ENCODE results near the gene KRTAP17-1.
"Not testable (repeated sequence)": the region's sequence is repeated elsewhere in the genome, so short reads cannot be mapped to it uniquely, and the experiment has no call there.

The KRTAP17-1 gene

GRCh38 chr17:41302981-41303380 lies 12.5 kb downstream of the KRTAP17-1 start:
- DNase-seq, result no peak

DNA sequence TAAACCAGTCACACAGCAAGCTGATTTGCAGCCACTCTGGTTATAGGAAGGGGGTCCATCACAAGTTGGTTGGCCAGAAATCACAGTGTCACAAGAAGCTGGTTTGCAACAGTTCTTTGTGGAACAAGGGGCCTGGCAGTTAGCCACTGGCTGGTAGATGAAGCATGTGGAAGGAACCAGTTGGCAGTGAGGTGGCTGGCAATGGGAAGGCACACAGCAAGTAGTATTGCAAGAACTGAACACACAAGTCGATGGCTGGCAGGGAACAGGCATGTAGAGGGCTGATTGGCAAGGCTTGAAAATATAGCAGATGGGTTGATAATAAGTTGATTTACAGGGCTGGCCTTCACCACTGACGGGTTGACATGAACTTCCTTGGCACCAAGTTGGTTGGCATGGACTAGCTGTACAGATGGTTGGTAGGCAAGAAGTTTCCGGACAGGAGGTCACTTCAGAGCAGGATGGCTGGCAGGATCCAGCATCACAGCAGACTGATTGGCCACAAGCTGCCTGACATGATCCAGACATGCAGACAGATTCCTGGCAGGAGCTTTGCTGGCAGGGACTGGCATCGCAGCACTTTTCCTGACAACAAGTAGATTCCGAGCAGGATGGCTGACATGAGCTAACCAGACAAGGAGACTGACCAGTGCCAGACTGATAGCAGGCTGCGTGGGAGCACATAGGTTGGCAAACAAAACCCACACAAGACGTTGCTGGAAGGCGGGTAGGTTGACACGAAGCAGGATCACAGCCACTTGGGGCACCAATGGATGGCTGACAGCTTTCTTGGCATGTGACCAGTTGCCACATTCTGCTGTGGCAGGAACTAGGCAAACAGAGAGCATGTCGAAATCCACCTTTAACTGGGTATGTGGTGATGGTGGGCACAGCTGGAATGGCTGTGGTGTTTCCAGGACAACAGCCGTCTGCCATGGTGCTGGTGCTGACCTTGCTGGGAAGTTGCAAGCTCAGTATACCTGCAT lies 13.3 kb downstream of the KRTAP17-1 start, which contains the start of gene KRTAP29-1:
Gene KRTAP29-1, minus strand, starts transcription at position 936 of the 986 bp plus-strand sequence. Its CDS starts 0 bp downstream, at position 936.
- DNase-seq, result peak in 3 of 4 experiments; percentile 36 to 50 (median 47)

GRCh38 chr17:41301204-41301790 lies 14.2 kb downstream of the KRTAP17-1 start:
- no peak for DNase-seq

GRCh38 chr17:41298458-41299135 lies 16.9 kb downstream of the KRTAP17-1 start:
- no peak for DNase-seq

- DNase-seq, result no peak
These were observed 18.7 kb downstream of the KRTAP17-1 start for GRCh38 chr17:41296846-41297245.

GRCh38 chr17:41294016-41294415 lies 21.5 kb downstream of the KRTAP17-1 start:
- DNase-seq, result no peak

DNA sequence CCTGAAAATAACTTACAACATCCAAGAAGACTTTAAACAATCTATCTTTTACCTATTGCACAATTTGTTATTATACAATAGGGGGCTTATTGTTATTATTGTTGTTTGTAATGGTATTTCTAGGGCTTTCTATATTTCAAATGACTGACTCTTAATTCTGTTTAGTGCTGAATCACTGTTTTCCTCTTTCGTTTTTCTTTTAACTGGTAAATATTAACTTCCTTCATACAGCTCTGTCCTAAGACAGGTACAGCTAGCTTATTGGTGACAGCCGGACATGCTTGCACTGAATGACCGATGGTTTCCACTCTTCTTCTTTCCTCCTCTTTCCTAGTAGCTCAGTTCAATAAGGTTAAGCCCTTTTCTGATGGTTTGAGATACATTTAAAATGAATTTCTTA lies 28.5 kb downstream of the KRTAP17-1 start:
- DNase-seq, result peak in 1 of 4 experiments; percentile 0

- peak in 3 of 4 experiments; percentile 33 to 60 (median 56) for DNase-seq
These were observed 31.0 kb downstream of the KRTAP17-1 start for GRCh38 chr17:41284546-41284945.

GRCh38 chr17:41284043-41284442 lies 31.5 kb downstream of the KRTAP17-1 start:
- no peak for DNase-seq

- DNase-seq, result no peak
These were observed 37.1 kb downstream of the KRTAP17-1 start for GRCh38 chr17:41278176-41278955.

- DNase-seq, result not testable (repeated sequence)
These were observed 39.8 kb downstream of the KRTAP17-1 start, which contains the start of gene KRTAP9-7 for GRCh38 chr17:41275648-41276190. Gene KRTAP9-7, plus strand, starts transcription at chr17:41275698. Its CDS starts 0 bp downstream, at chr17:41275698.

DNA sequence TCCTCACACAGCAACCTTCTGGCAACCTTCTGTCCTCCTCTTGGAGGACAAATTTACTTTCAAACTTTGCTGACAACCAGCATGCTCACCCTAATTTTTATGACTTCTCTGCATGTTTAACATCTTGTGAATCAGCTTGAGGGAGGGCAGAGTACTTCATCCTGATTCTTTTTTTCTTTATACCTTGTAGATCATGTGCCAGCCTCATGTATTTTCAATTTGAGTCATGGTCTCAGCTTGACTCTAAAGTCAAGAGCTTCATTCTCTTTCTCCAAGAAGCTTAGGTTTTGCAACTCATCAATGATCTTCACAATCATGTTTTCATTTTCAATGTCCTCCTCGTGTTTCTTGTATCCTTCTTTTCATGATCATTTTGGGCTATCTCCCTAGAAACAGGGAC lies 43.7 kb downstream of the KRTAP17-1 start:
- DNase-seq, result no peak

DNA sequence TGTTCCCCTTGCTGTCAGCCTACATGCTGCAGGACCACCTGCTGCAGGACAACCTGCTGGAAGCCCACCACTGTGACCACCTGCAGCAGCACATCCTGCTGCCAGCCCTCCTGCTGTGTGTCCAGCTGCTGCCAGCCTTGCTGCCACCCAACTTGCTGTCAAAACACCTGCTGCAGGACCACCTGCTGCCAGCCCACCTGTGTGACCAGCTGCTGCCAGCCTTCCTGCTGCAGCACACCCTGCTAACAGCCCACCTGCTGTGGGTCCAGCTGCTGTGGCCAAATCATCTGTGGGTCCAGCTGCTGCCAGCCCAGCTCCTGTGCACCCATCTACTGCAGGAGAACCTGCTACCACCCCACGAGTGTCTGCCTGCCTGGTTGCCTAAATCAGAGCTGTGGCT lies 44.2 kb downstream of the KRTAP17-1 start:
- DNase-seq, result not testable (repeated sequence)

- no peak for DNase-seq
These were observed 47.8 kb downstream of the KRTAP17-1 start for GRCh38 chr17:41267711-41268110.

- no peak for DNase-seq
These were observed 50.4 kb downstream of the KRTAP17-1 start, which contains the start of gene KRTAP9-6 for GRCh38 chr17:41265078-41265477. Gene KRTAP9-6, plus strand, starts transcription at chr17:41265378. Its CDS starts 0 bp downstream, at chr17:41265378.
